H9 (cell line): ENCODE measurements around the gene IRAK1. TPM values are rescaled to one million over a fixed set of nuclear protein-coding genes. Genes with fewer than 3 reads are reported as not detected.

Experiments
- DNase-seq: peaks from one replicate; pipeline ENCODE4 v3.0.0-alpha.2; 2017
- H2AFZ ChIP-seq: one replicate; pipeline ENCODE4 v1.6.1; 2013; ENCODE audit warnings: mild to moderate bottlenecking, low read length, control low read depth, moderate library complexity
- H2AK5ac ChIP-seq: 2 replicates; pipeline ENCODE4 v1.6.1; 2013; ENCODE audit warnings: low read length, control low read depth, mixed read lengths; ENCODE audit not compliant: insufficient read length
- H2BK120ac ChIP-seq: one replicate; pipeline ENCODE4 v1.6.1; 2013; ENCODE audit warnings: low read depth, mild to moderate bottlenecking, low read length, control low read depth, inconsistent platforms; ENCODE audit not compliant: poor library complexity, severe bottlenecking
- H2BK12ac ChIP-seq: 2 replicates; pipeline ENCODE4 v1.6.1; 2013; ENCODE audit warnings: low read length, control low read depth, mixed read lengths, low read depth; ENCODE audit not compliant: insufficient read length
- H2BK15ac ChIP-seq: 2 replicates; pipeline ENCODE4 v1.6.1; 2013; ENCODE audit warnings: low read depth, low read length, control low read depth
- H2BK20ac ChIP-seq: one replicate; pipeline ENCODE4 v1.6.1; 2013; ENCODE audit warnings: low read depth, mild to moderate bottlenecking, low read length, control low read depth, inconsistent platforms; ENCODE audit not compliant: poor library complexity, severe bottlenecking
- H2BK5ac ChIP-seq: 2 replicates; pipeline ENCODE4 v1.6.1; 2013; ENCODE audit warnings: low read length, control low read depth, mixed read lengths; ENCODE audit not compliant: insufficient read length
- H3K14ac ChIP-seq: 2 replicates; pipeline ENCODE4 v1.6.1; 2013; ENCODE audit warnings: low read length, control low read depth; ENCODE audit not compliant: insufficient read depth
- H3K18ac ChIP-seq: 2 replicates; pipeline ENCODE4 v1.6.1; 2013; ENCODE audit warnings: low read depth, mild to moderate bottlenecking, mixed read lengths, low read length, control low read depth; ENCODE audit not compliant: insufficient read length
- H3K23ac ChIP-seq: 2 replicates; pipeline ENCODE4 v1.6.1; 2013; ENCODE audit warnings: low read length, control low read depth, mixed read lengths, low read depth; ENCODE audit not compliant: insufficient read length
- H3K23me2 ChIP-seq: 2 replicates; pipeline ENCODE4 v1.6.1; 2013; ENCODE audit warnings: low read depth, mild to moderate bottlenecking, mixed read lengths, low read length, control low read depth; ENCODE audit not compliant: insufficient read length, poor library complexity, severe bottlenecking
- H3K27ac ChIP-seq: 2 replicates; pipeline ENCODE4 v1.5.1; 2013; ENCODE audit warnings: low read length, control low read depth, mixed read lengths, low read depth; ENCODE audit not compliant: insufficient read length
- H3K27me3 ChIP-seq: 2 replicates; pipeline ENCODE4 v1.6.1; 2013; ENCODE audit warnings: low read length, control low read depth, inconsistent platforms; ENCODE audit not compliant: insufficient read depth
- H3K4ac ChIP-seq: 2 replicates; pipeline ENCODE4 v1.6.1; 2013; ENCODE audit warnings: low read depth, mild to moderate bottlenecking, control low read depth, inconsistent platforms, low read length, moderate library complexity
- H3K4me1 ChIP-seq: 2 replicates; pipeline ENCODE4 v1.6.1; 2013; ENCODE audit warnings: low read length, control low read depth, inconsistent platforms; ENCODE audit not compliant: insufficient read depth
- H3K4me2 ChIP-seq: 2 replicates; pipeline ENCODE4 v1.6.1; 2013; ENCODE audit warnings: low read length, control low read depth, mixed read lengths; ENCODE audit not compliant: insufficient read length, insufficient read depth
- H3K56ac ChIP-seq: 2 replicates; pipeline ENCODE4 v1.6.1; 2013; ENCODE audit warnings: low read depth, mild to moderate bottlenecking, mixed read lengths, low read length, control low read depth; ENCODE audit not compliant: insufficient read length
- H3K79me1 ChIP-seq: 2 replicates; pipeline ENCODE4 v1.6.1; 2013; ENCODE audit warnings: low read depth, mild to moderate bottlenecking, moderate library complexity, low read length, control low read depth, inconsistent platforms; ENCODE audit not compliant: insufficient read depth, poor library complexity, severe bottlenecking
- H3K79me2 ChIP-seq: 2 replicates; pipeline ENCODE4 v1.6.1; 2013; ENCODE audit warnings: low read length, control low read depth, inconsistent platforms; ENCODE audit not compliant: insufficient read depth
- H3K9ac ChIP-seq: 2 replicates; pipeline ENCODE4 v1.6.1; 2013; ENCODE audit warnings: low read length, control low read depth, mixed read lengths; ENCODE audit not compliant: insufficient read length; ENCODE audit errors: extremely low read depth
- H3K9me3 ChIP-seq: one replicate; pipeline ENCODE4 v1.6.1; 2013; ENCODE audit warnings: low read depth, low read length, inconsistent platforms; ENCODE audit not compliant: control insufficient read depth
- H3T11ph ChIP-seq: one replicate; pipeline ENCODE4 v1.6.1; 2013; ENCODE audit warnings: mild to moderate bottlenecking, low read length, control low read depth, inconsistent platforms
- H4K20me1 ChIP-seq: one replicate; pipeline ENCODE4 v1.6.1; 2013; ENCODE audit not compliant: control insufficient read depth, insufficient read length, insufficient read depth
- H4K5ac ChIP-seq: 2 replicates; pipeline ENCODE4 v1.6.1; 2013; ENCODE audit warnings: low read depth, mild to moderate bottlenecking, mixed read lengths, low read length, control low read depth; ENCODE audit not compliant: insufficient read length
- H4K8ac ChIP-seq: replicated peaks from 2 replicates; pipeline ENCODE4 v1.6.1; 2013; ENCODE audit warnings: low read length, control low read depth, mixed read lengths, low read depth; ENCODE audit not compliant: insufficient read length
- H4K91ac ChIP-seq: 2 replicates; pipeline ENCODE4 v1.6.1; 2013; ENCODE audit warnings: low read depth, mild to moderate bottlenecking, moderate library complexity, mixed read lengths, low read length, control low read depth; ENCODE audit not compliant: insufficient read length
- H3K27ac Mint-ChIP-seq, 3 experiments: 2 replicates in 2 of 3; 3 replicates in 1 of 3; pipeline ENCODE4 v1.8.0; 2020 to 2021; ENCODE audit warnings: mixed read lengths in 3 of 3, mild to moderate bottlenecking in 1 of 3, moderate library complexity in 1 of 3
- H3K27me3 Mint-ChIP-seq: 2 replicates; pipeline ENCODE4 v1.8.0; 2021; ENCODE audit warnings: low read depth, mild to moderate bottlenecking, moderate library complexity, mixed read lengths
- H3K36me3 Mint-ChIP-seq, 3 experiments: 2 replicates in 2 of 3; 3 replicates in 1 of 3; pipeline ENCODE4 v1.8.0; 2020 to 2021; ENCODE audit warnings: low read depth in 3 of 3, mixed read lengths in 3 of 3; ENCODE audit not compliant: insufficient read depth in 1 of 3
- H3K4me1 Mint-ChIP-seq, 2 experiments: 2 replicates each; pipeline ENCODE4 v1.8.0; 2020; ENCODE audit warnings: mixed read lengths in 2 of 2
- H3K4me3 Mint-ChIP-seq, 2 experiments: 2 replicates in 1 of 2; 3 replicates in 1 of 2; pipeline ENCODE4 v1.8.0; 2020 to 2021; ENCODE audit warnings: mild to moderate bottlenecking in 2 of 2, mixed read lengths in 2 of 2, moderate library complexity in 1 of 2
- H3K9me3 Mint-ChIP-seq, 2 experiments: 2 replicates in 1 of 2; 3 replicates in 1 of 2; pipeline ENCODE4 v1.8.0; 2020; ENCODE audit warnings: mild to moderate bottlenecking in 2 of 2, mixed read lengths in 2 of 2, moderate library complexity in 1 of 2
- CTCF ChIP-seq: fragments of 200-600 bp; sonication (generic); conservative IDR thresholded peaks from 3 replicates; pipeline ENCODE4 v1.8.0; 2021; ENCODE audit warnings: antibody characterized with exemption, mild to moderate bottlenecking
- WGBS: extraction: QIAGEN DNeasy Blood & Tissue Kit; methylation state at CpG from one replicate; pipeline ENCODE4 v1.1.7; 2013; ENCODE audit warnings: missing lambda C conversion rate, low lambda C conversion rate, mixed read lengths; ENCODE audit not compliant: insufficient read length; ENCODE audit errors: extremely low coverage; 5-methylcytosine and 5-hydroxymethylcytosine counted together
- total RNA-seq: library from RNA; stranded (reverse); gene quantifications from 2 replicates; pipeline ENCODE4 v1.2.1, GENCODE V29; 2021

IRAK1 gene
- total RNA-seq, 1 experiment from 2014 or later: 98.4 TPM

- H3K4me3 Mint-ChIP-seq: no peak overlapping the region
- no peak overlapping the region for H2BK12ac ChIP-seq
- H3K4me2 ChIP-seq: no peak overlapping the region
- H3K9me3 ChIP-seq: peaks cover 24% of the 10 kb centered on the region
- WGBS: no CpG with 5 or more reads among the region's 1 CpG
- no peaks in the 10 kb centered on the region for H3K79me2 ChIP-seq
- peaks cover 74 to 75% of the 10 kb centered on the region in 2 experiments for H3K9me3 Mint-ChIP-seq
- H2BK5ac ChIP-seq: no peak overlapping the region
- H2BK15ac ChIP-seq: no peak overlapping the region
- no peak overlapping the region for H3K14ac ChIP-seq
- no peak overlapping the region for H4K91ac ChIP-seq
- H3K18ac ChIP-seq: no peak overlapping the region
- H3K27me3 Mint-ChIP-seq: peaks cover 1% of the 10 kb centered on the region; the same call in 1 of the 2 replicates
- H3K36me3 Mint-ChIP-seq: peaks cover 21 to 48% (median 25%) of the 10 kb centered on the region in 3 experiments
- no peak overlapping the region for H3K27ac Mint-ChIP-seq
- no peak for TF ChIP-seq CTCF
- no peak overlapping the region for H4K5ac ChIP-seq
- peaks cover 7 to 18% of the 10 kb centered on the region in 2 experiments for H3K4me1 Mint-ChIP-seq
- no peak overlapping the region for H3T11ph ChIP-seq
- no peaks in the 10 kb centered on the region for H3K23me2 ChIP-seq
- no peak overlapping the region for H3K23ac ChIP-seq
- DNase-seq: no peak
- H3K27ac ChIP-seq: no peak overlapping the region
- no peaks in the 10 kb centered on the region for H3K27me3 ChIP-seq
- no peak overlapping the region for H3K56ac ChIP-seq
- no peak overlapping the region for H3K4ac ChIP-seq
- no peak overlapping the region for H2BK120ac ChIP-seq
- no peak overlapping the region for H2BK20ac ChIP-seq
- H3K4me1 ChIP-seq: no peaks in the 10 kb centered on the region
- H2AFZ ChIP-seq: no peak overlapping the region
- H4K20me1 ChIP-seq: no peaks in the 10 kb centered on the region
- no peaks in the 10 kb centered on the region for H3K79me1 ChIP-seq
- no peak overlapping the region for H3K9ac ChIP-seq
- no peak overlapping the region for H4K8ac ChIP-seq
- H2AK5ac ChIP-seq: no peak overlapping the region
Measured at GRCh38 chrX:154057791-154058190, 38.1 kb upstream of the IRAK1 start.
